ENCODE data around the gene COL26A1.
"Not testable (repeated sequence)": the region's sequence is repeated elsewhere in the genome, so short reads cannot be mapped to it uniquely, and the experiment has no call there.

The COL26A1 gene

GRCh38 chr7:101505510-101505909 is 142.8 kb downstream of the COL26A1 start:
- DNase-seq = not testable (repeated sequence)

GRCh38 chr7:101506531-101506930 is 143.9 kb downstream of the COL26A1 start:
- no peak for DNase-seq

GRCh38 chr7:101507327-101507726 is 144.7 kb downstream of the COL26A1 start:
- no peak for DNase-seq

- peak; percentile 22 for DNase-seq
Observed at GRCh38 chr7:101507791-101508252, 145.1 kb downstream of the COL26A1 start.

GRCh38 chr7:101510297-101510696 is 147.6 kb downstream of the COL26A1 start:
- no peak for DNase-seq

GRCh38 chr7:101511965-101512364 is 149.3 kb downstream of the COL26A1 start:
- no peak for DNase-seq

- no peak for DNase-seq
Observed at GRCh38 chr7:101516851-101517250, 154.2 kb downstream of the COL26A1 start.

- DNase-seq = no peak
Observed at GRCh38 chr7:101517304-101517703, 154.6 kb downstream of the COL26A1 start.

- DNase-seq = no peak
Observed at GRCh38 chr7:101518336-101518735, 155.7 kb downstream of the COL26A1 start.

GRCh38 chr7:101519324-101520023 is 156.8 kb downstream of the COL26A1 start:
- DNase-seq = no peak

- DNase-seq = no peak
Observed at GRCh38 chr7:101521430-101521925, 158.8 kb downstream of the COL26A1 start.

- no peak for DNase-seq
Observed at GRCh38 chr7:101522021-101522420, 159.3 kb downstream of the COL26A1 start.

- no peak for DNase-seq
Observed at GRCh38 chr7:101527844-101528667, 165.4 kb downstream of the COL26A1 start.

GRCh38 chr7:101529560-101529959 is 166.9 kb downstream of the COL26A1 start:
- no peak for DNase-seq

- no peak for DNase-seq
Observed at GRCh38 chr7:101531726-101532357, 169.2 kb downstream of the COL26A1 start.

GRCh38 chr7:101532400-101533102 is 169.9 kb downstream of the COL26A1 start:
- DNase-seq = no peak

GRCh38 chr7:101533103-101533465 is 170.4 kb downstream of the COL26A1 start:
- no peak for DNase-seq

GRCh38 chr7:101534015-101534803 is 171.5 kb downstream of the COL26A1 start:
- DNase-seq = no peak

GRCh38 chr7:101534873-101535272 is 172.2 kb downstream of the COL26A1 start:
- no peak for DNase-seq

- DNase-seq = no peak
Observed at GRCh38 chr7:101535351-101535751, 172.7 kb downstream of the COL26A1 start.

GRCh38 chr7:101536232-101536631 is 173.6 kb downstream of the COL26A1 start:
- DNase-seq = no peak

GRCh38 chr7:101536668-101537067 is 174.0 kb downstream of the COL26A1 start:
- DNase-seq = no peak
